GM20431 (cell line): ENCODE data around the gene RLIM.

Experiments
- in situ Hi-C: fragments of 300-500 bp; cut with MseI, MboI; formaldehyde crosslinking; loops from one replicate; pipeline ENCODE4 v1.15.0; 2020; ENCODE audit warnings: low sequenced_read_pairs; ENCODE audit not compliant: unreplicated experiment

Gene RLIM

GRCh38 chrX:74536832-74537371 is 77.5 kb downstream of the RLIM start:
- in situ Hi-C loops, result loop anchor here (25.0 kb wide), 1 partner anchor 150 kb away; no protein-coding TSS in a partner anchor

- in situ Hi-C loops, result loop anchor here (25.0 kb wide), 1 partner anchor 149 kb away; no protein-coding TSS in a partner anchor
Observed at GRCh38 chrX:74536152-74536831, 78.1 kb downstream of the RLIM start.

- in situ Hi-C loops, result loop anchor here (25.0 kb wide), 1 partner anchor 148 kb away; no protein-coding TSS in a partner anchor
Observed at GRCh38 chrX:74535408-74536151, 78.8 kb downstream of the RLIM start.
